Neural progenitor cell (in vitro differentiated cells): ENCODE measurements around the gene ZIC1. TPM values are rescaled to one million over a fixed set of nuclear protein-coding genes. Genes with fewer than 3 reads are reported as not detected.
A peak's percentile ranks its signal among the peaks of the same experiment; 100 is the strongest.

ENCODE experiments used
- DNase-seq: peaks from one replicate; pipeline ENCODE4 v3.0.0-alpha.2; 2016; ENCODE audit warnings: low spot score
- H2AFZ ChIP-seq: fragments of 200-600 bp; sonication (generic); replicated peaks from 2 replicates; pipeline ENCODE4 v1.6.1; 2016; ENCODE audit warnings: antibody characterized with exemption
- H3F3A ChIP-seq: fragments of 200-600 bp; sonication (generic); 2 replicates; pipeline ENCODE4 v1.6.1; 2016; ENCODE audit warnings: antibody characterized with exemption, low read depth
- H3K27ac ChIP-seq: fragments of 200-600 bp; sonication (generic); 2 replicates; pipeline ENCODE4 v1.5.1; 2016; ENCODE audit warnings: mild to moderate bottlenecking
- H3K27me3 ChIP-seq: fragments of 200-600 bp; sonication (generic); 2 replicates; pipeline ENCODE4 v1.6.1; 2016; ENCODE audit warnings: mild to moderate bottlenecking, moderate library complexity
- H3K36me3 ChIP-seq: fragments of 200-600 bp; sonication (generic); 2 replicates; pipeline ENCODE4 v1.5.1; 2016
- H3K4me1 ChIP-seq: fragments of 200-600 bp; sonication (generic); 2 replicates; pipeline ENCODE4 v1.6.1; 2016; ENCODE audit warnings: mixed run types
- H3K4me2 ChIP-seq: fragments of 200-600 bp; sonication (generic); 2 replicates; pipeline ENCODE4 v1.6.1; 2016
- H3K4me3 ChIP-seq: fragments of 200-600 bp; sonication (generic); 2 replicates; pipeline ENCODE4 v1.5.1; 2016
- H3K79me2 ChIP-seq: fragments of 200-600 bp; sonication (generic); 2 replicates; pipeline ENCODE4 v1.6.1; 2016; ENCODE audit warnings: low read depth
- H3K9ac ChIP-seq: fragments of 200-600 bp; sonication (generic); 2 replicates; pipeline ENCODE4 v1.6.1; 2016
- H3K9me3 ChIP-seq: fragments of 200-600 bp; sonication (generic); 2 replicates; pipeline ENCODE4 v1.5.1; 2016; ENCODE audit warnings: low read depth
- H4K20me1 ChIP-seq: fragments of 200-600 bp; sonication (generic); 2 replicates; pipeline ENCODE4 v1.6.1; 2016; ENCODE audit warnings: low read depth
- H3K27ac Mint-ChIP-seq: 3 replicates; pipeline ENCODE4 v1.8.0; 2021; ENCODE audit warnings: mixed read lengths
- H3K27me3 Mint-ChIP-seq: 2 replicates; pipeline ENCODE4 v1.8.0; 2022; ENCODE audit warnings: low read depth, mild to moderate bottlenecking, inconsistent platforms, moderate library complexity, mixed read lengths; ENCODE audit not compliant: insufficient read depth
- H3K36me3 Mint-ChIP-seq: 3 replicates; pipeline ENCODE4 v1.8.0; 2021; ENCODE audit warnings: mixed read lengths
- H3K4me1 Mint-ChIP-seq: 3 replicates; pipeline ENCODE4 v1.8.0; 2021; ENCODE audit warnings: mixed read lengths
- H3K4me3 Mint-ChIP-seq: 3 replicates; pipeline ENCODE4 v1.8.0; 2021; ENCODE audit warnings: mild to moderate bottlenecking, moderate library complexity, mixed read lengths
- H3K9me3 Mint-ChIP-seq: 3 replicates; pipeline ENCODE4 v1.8.0; 2020; ENCODE audit warnings: mixed read lengths
- CTCF ChIP-seq: fragments of 200-600 bp; sonication (generic); IDR thresholded peaks from 2 replicates; pipeline ENCODE4 v1.5.1; 2017; ENCODE audit warnings: antibody characterized with exemption, mild to moderate bottlenecking
- EZH2 ChIP-seq: fragments of 200-600 bp; sonication (generic); IDR thresholded peaks from 2 replicates; pipeline ENCODE4 v1.6.1; 2017; ENCODE audit warnings: antibody characterized with exemption, mild to moderate bottlenecking, moderate library complexity
- EZH2phosphoT487 ChIP-seq: fragments of 200-600 bp; sonication (generic); IDR thresholded peaks from 2 replicates; pipeline ENCODE4 v1.6.1; 2017; ENCODE audit warnings: antibody characterized with exemption
- total RNA-seq: library from RNA; depleted of rRNA; stranded (reverse); fragments of >200 nt; gene quantifications from 2 replicates; pipeline ENCODE4 v1.2.3, GENCODE V29; 2015; ENCODE audit warnings: low replicate concordance

ZIC1 gene
- total RNA-seq, 1 donor from 2014 or later = 0.56 TPM

GRCh38 chr3:147400111-147400510 lies 9.1 kb upstream of the ZIC1 start:
- no peak for TF ChIP-seq EZH2
- TF ChIP-seq EZH2phosphoT487 = no peak
- TF ChIP-seq CTCF = no peak
- H3K9me3 Mint-ChIP-seq = peaks cover 10% of the 10 kb centered on the region
- H3K4me3 Mint-ChIP-seq = peak overlapping the region; percentile 91
- Histone ChIP-seq H3K9ac (no peak overlapping the region), H3K79me2 (no peaks in the 10 kb centered on the region), H3K4me1 (peaks cover 27% of the 10 kb centered on the region), H3K9me3 (no peaks in the 10 kb centered on the region), H3K27me3 (peaks cover 100% of the 10 kb centered on the region), H3F3A (peaks cover 37% of the 10 kb centered on the region), H2AFZ (no peak overlapping the region), H3K27ac (no peak overlapping the region), H4K20me1 (peaks cover 50% of the 10 kb centered on the region), H3K4me3 (no peak overlapping the region), H3K36me3 (no peaks in the 10 kb centered on the region), H3K4me2 (no peak overlapping the region)
- DNase-seq = no peak
- peaks cover 86% of the 10 kb centered on the region for H3K4me1 Mint-ChIP-seq
- peaks cover 23% of the 10 kb centered on the region for H3K27me3 Mint-ChIP-seq
- H3K27ac Mint-ChIP-seq = no peak overlapping the region
- peaks cover 51% of the 10 kb centered on the region for H3K36me3 Mint-ChIP-seq

GRCh38 chr3:147400999-147401398 lies 8.2 kb upstream of the ZIC1 start:
- H3K4me3 Mint-ChIP-seq = peak overlapping the region; percentile 18
- Histone ChIP-seq H3K27me3 (peaks cover 100% of the 10 kb centered on the region), H4K20me1 (peaks cover 50% of the 10 kb centered on the region), H3K4me3 (no peak overlapping the region), H2AFZ (no peak overlapping the region), H3K79me2 (no peaks in the 10 kb centered on the region), H3K4me1 (peaks cover 31% of the 10 kb centered on the region), H3K36me3 (no peaks in the 10 kb centered on the region), H3K9ac (no peak overlapping the region), H3K4me2 (no peak overlapping the region), H3F3A (peaks cover 37% of the 10 kb centered on the region), H3K27ac (no peak overlapping the region), H3K9me3 (no peaks in the 10 kb centered on the region)
- H3K27me3 Mint-ChIP-seq = peaks cover 24% of the 10 kb centered on the region
- H3K4me1 Mint-ChIP-seq = peaks cover 86% of the 10 kb centered on the region
- H3K9me3 Mint-ChIP-seq = peaks cover 10% of the 10 kb centered on the region
- DNase-seq = no peak
- no peak overlapping the region for H3K27ac Mint-ChIP-seq
- TF ChIP-seq EZH2 = no peak
- no peak for TF ChIP-seq CTCF
- no peak for TF ChIP-seq EZH2phosphoT487
- H3K36me3 Mint-ChIP-seq = peaks cover 42% of the 10 kb centered on the region

GRCh38 chr3:147401421-147401820 lies 7.7 kb upstream of the ZIC1 start:
- peaks cover 30% of the 10 kb centered on the region for H3K4me1 ChIP-seq
- no peaks in the 10 kb centered on the region for H3K79me2 ChIP-seq
- peaks cover 100% of the 10 kb centered on the region for H3K27me3 ChIP-seq

More at GRCh38 chr3:147401421-147401820, 7.7 kb upstream of the ZIC1 start:
- H3K4me2 ChIP-seq = no peak overlapping the region
- H3K9me3 Mint-ChIP-seq = peaks cover 10% of the 10 kb centered on the region
- H3K9ac ChIP-seq = no peak overlapping the region
- no peak for DNase-seq
- peak overlapping the region; percentile 33 for H3K4me3 Mint-ChIP-seq
- H3K36me3 Mint-ChIP-seq = peaks cover 42% of the 10 kb centered on the region
- H3K27ac Mint-ChIP-seq = no peak overlapping the region
- TF ChIP-seq CTCF = no peak
- no peak for TF ChIP-seq EZH2
- no peak for TF ChIP-seq EZH2phosphoT487
- no peak overlapping the region for H3K4me3 ChIP-seq
- no peaks in the 10 kb centered on the region for H3K9me3 ChIP-seq
- H2AFZ ChIP-seq = no peak overlapping the region
- no peaks in the 10 kb centered on the region for H3K36me3 ChIP-seq
- H4K20me1 ChIP-seq = peaks cover 50% of the 10 kb centered on the region
- H3F3A ChIP-seq = peaks cover 37% of the 10 kb centered on the region
- H3K4me1 Mint-ChIP-seq = peaks cover 89% of the 10 kb centered on the region
- peaks cover 25% of the 10 kb centered on the region for H3K27me3 Mint-ChIP-seq
- H3K27ac ChIP-seq = no peak overlapping the region
